SK-N-SH (cell line): Measurements from ENCODE around the gene ANK2.

Experiments
- CTCF ChIP-seq: fragments of 200-600 bp; sonication (generic); IDR thresholded peaks from 2 replicates; pipeline ENCODE4 v1.6.1; 2017; ENCODE audit warnings: antibody characterized with exemption, mild to moderate bottlenecking, moderate library complexity
- EP300 ChIP-seq, 2 experiments: IDR thresholded peaks; 2 replicates each; pipeline versions ENCODE4 v1.4.0 to v1.6.1; 2012; ENCODE audit warnings: borderline replicate concordance in 1 of 2, low read depth in 1 of 2, low read length in 1 of 2
- EZH2phosphoT487 ChIP-seq: fragments of 200-600 bp; sonication (generic); IDR thresholded peaks from 2 replicates; pipeline ENCODE4 v1.6.1; 2017; ENCODE audit warnings: low read depth, mixed run types, mild to moderate bottlenecking, antibody characterized with exemption, moderate library complexity, borderline replicate concordance
- FOXM1 ChIP-seq: IDR thresholded peaks from 2 replicates; pipeline ENCODE4 v1.4.0; 2012; ENCODE audit warnings: low read depth, mild to moderate bottlenecking
- JUND ChIP-seq: IDR thresholded peaks from 2 replicates; pipeline ENCODE4 v1.4.0; 2012
- RXRA ChIP-seq: IDR thresholded peaks from 2 replicates; pipeline ENCODE4 v1.4.0; 2012; ENCODE audit warnings: low read depth, mild to moderate bottlenecking, borderline replicate concordance
- SMC3 ChIP-seq: IDR thresholded peaks from 2 replicates; pipeline ENCODE4 v1.6.1; 2012; ENCODE audit warnings: low read depth, low read length, improper control_type of control experiment
- USF1 ChIP-seq: IDR thresholded peaks from 2 replicates; pipeline ENCODE4 v1.4.0; 2012; ENCODE audit warnings: low read depth, borderline replicate concordance
- YY1 ChIP-seq: IDR thresholded peaks from 2 replicates; pipeline ENCODE4 v1.4.0; 2012; ENCODE audit warnings: low read depth, mild to moderate bottlenecking
- TF ChIP-seq, protein P1 (sequence below): IDR thresholded peaks from 2 replicates; pipeline ENCODE4 v1.4.0; 2012; ENCODE audit warnings: low read depth

- TF ChIP-seq SMC3 (no peak), EZH2phosphoT487 (no peak), USF1 (no peak), EP300 (IDR thresholded peaks at IDR 0.05; ENCODE audit: borderline replicate concordance in 1 of 2, low read depth in 1 of 2, low read length in 1 of 2) (no peak), CTCF (no peak), YY1 (no peak), RXRA (no peak), JUND (no peak), FOXM1 (no peak)
- TF ChIP-seq, protein P1, sequence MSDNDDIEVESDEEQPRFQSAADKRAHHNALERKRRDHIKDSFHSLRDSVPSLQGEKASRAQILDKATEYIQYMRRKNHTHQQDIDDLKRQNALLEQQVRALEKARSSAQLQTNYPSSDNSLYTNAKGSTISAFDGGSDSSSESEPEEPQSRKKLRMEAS, result no peak
Observed at GRCh38 chr4:113059449-113060182, 10.2 kb downstream of the ANK2 start.
